ENCODE measurements around the gene DSCAM.
"Not testable (repeated sequence)": the region's sequence is repeated elsewhere in the genome, so short reads cannot be mapped to it uniquely, and the experiment has no call there.

Gene DSCAM

DNA sequence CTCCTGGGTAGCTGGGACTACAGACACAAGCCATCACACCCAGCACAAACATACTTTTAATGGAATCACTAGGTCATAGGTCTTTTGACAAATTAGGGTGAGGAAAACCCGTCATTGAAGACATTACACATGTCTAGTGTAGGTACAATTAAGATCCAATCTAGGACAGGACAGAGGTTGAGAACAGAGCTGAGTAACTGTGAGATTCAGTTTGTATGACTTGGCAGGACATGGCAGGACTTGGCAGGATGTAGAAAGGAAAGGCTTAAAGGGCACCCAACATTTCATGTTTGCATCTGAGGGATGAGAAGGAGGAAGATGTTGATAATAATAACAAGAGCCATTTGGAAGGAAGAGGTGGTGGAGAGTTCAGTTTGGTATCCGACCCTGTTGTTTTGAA lies 496.0 kb downstream of the DSCAM start:
- DNase-seq, result no peak

DNA sequence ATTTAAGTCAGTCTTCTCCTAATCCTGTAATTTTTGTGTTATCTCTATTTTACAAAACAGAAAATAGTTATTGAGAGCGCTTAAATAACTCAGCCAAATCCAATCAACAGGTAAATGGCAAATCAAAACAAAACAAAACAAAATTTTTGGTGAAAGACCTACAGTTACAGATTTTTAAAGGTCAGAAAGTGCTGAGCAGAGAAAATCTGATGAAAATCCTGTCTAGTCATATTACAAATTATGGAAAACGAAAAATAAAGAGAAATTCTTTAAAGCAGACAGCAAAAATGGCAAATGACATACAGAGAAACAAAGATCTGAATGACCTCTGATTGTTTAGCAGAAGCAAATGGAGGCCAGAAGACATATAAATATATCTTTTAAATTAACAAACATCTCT lies 497.4 kb downstream of the DSCAM start:
- DNase-seq, result no peak

DNA sequence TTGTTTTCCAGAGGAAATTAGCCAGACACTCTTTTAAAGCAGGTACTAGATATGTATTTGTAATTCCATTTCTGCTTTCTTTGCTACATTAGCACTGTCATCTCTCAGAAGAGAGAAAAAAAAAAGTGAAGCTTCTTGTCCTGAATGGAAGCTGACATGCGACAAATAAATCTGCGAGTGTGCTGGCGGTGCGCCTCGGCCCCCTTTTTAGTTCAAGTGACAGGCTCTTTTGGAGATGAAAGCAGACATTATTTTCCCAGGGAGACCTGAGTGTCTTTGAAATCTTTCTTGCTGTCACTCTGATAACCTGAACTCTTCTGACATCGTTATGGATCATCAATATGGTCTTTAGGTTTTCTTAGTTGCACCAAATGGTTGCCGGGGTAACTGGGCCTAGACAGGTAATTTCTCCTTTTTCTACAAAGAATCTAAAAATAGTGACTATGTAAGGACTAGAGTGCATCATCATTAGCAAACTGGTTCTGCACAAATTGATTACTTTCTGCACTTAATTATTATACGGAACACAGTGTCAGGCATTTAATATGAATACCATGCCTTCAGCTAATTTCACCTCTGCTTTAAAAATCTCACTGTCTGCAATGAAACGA lies 501.1 kb downstream of the DSCAM start:
- no peak for DNase-seq

DNA sequence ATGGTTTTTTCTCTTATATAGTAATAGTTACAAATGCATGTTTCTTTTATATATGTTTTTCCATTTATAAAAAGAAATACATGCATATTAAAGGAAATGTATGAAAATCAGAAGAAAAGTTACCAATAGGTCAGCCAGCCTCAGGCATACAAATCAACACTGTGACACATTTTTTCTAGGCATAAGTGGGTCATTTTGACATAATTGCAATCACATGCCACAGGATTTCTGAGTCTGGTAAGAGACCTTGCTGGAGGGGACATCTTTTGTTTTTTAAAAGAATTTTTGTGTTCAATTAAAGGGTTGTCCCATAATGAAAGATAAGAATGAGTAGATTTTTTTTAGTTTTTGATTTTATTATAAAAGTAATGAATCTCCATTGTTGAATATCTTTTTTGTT lies 506.6 kb downstream of the DSCAM start:
- no peak for DNase-seq

GRCh38 chr21:40339050-40339449 lies 507.9 kb downstream of the DSCAM start:
- DNase-seq, result no peak

- no peak for DNase-seq
These were observed 509.0 kb downstream of the DSCAM start for GRCh38 chr21:40337981-40338380.

- DNase-seq, result no peak
These were observed 511.3 kb downstream of the DSCAM start for GRCh38 chr21:40335704-40336103.

GRCh38 chr21:40334159-40334558 lies 512.8 kb downstream of the DSCAM start:
- no peak for DNase-seq

- no peak for DNase-seq
These were observed 513.2 kb downstream of the DSCAM start for GRCh38 chr21:40333731-40334130.

- peak; percentile 95 for DNase-seq
These were observed 515.2 kb downstream of the DSCAM start for GRCh38 chr21:40331804-40332203.

- peak; percentile 86 for DNase-seq
These were observed 515.8 kb downstream of the DSCAM start for GRCh38 chr21:40331172-40331571.

GRCh38 chr21:40324389-40324788 lies 522.6 kb downstream of the DSCAM start:
- DNase-seq, result no peak

DNA sequence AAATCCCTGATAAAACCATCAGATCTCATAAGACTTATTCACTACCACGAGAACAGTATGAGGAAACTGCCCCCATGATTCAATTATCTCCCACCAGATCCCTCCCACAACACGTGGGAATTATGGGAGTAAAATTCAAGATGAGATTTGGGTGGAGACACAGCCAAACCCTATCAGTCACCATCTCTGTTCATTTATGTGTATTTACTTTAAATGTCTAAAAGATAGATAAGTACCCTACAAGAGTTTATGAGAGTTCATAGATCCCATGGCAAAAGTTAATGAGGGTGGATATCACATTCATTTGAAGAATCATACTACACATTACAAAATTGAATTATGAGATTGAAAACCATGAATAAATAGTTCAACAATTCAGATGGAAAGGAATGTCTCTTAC lies 526.2 kb downstream of the DSCAM start:
- DNase-seq, result not testable (repeated sequence)

DNA sequence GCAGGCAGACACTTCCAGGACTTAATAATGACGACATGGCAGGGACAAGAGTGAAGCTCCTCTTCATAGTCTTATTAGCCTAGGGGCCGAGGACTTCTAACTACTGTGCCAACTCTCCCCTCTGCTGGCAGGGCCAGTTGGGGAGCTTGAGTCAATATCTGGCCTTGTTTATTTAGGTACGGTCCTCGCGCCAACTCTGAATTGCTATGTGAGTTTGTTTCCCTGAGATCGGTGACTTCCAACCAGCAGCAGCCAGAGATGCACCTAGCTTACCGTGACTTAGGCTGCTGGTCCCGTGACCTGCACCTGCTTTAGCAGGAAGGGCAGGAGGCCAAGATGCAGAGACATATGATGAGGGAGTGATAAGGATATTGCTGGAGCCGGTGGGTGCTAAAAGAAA lies 528.6 kb downstream of the DSCAM start:
- no peak for DNase-seq

GRCh38 chr21:40316104-40316503 lies 530.9 kb downstream of the DSCAM start:
- DNase-seq, result no peak

- DNase-seq, result no peak
These were observed 531.3 kb downstream of the DSCAM start for GRCh38 chr21:40315626-40316025.

DNA sequence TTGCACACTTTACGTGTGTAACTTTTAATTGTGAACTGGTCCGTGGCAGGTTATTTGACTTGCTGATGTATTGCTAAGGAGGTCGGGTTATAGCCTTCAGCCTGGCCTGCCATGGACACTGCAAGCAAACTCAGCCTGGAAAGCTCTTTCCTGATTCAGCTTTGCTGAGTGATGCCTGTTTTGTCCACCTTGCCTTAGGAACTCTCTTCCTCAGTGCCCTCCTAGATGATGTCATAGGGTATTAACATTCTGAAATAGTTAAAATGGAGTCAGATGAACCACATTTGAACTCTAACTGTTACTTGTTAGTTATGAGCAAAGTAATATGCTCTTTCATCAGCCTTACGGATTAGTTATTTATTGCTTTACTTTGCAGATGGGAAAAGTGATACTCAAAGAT lies 533.7 kb downstream of the DSCAM start:
- no peak for DNase-seq

- DNase-seq, result no peak
These were observed 546.7 kb downstream of the DSCAM start for GRCh38 chr21:40300300-40300699.

DNA sequence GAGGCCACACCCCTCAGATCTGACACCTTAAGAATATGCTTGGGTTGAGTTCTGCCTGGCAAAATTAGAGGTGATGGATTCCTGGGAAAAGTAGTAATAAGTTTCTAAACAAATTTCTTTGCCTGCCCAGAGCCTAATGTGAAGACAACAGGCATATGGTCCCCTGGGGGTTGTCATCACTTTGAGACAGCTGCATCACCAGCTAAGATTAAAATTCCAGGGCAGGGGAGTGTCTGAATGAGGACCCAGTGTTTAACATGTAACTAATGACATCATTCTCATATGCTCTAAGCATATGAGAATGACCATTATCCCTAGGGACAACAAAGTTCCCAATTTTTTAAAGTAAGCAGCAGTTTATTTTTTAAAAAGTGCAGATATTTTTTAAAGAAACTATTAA lies 547.5 kb downstream of the DSCAM start:
- DNase-seq, result no peak

- DNase-seq, result no peak
These were observed 552.6 kb downstream of the DSCAM start for GRCh38 chr21:40294345-40294744.

GRCh38 chr21:40291560-40291959 lies 555.4 kb downstream of the DSCAM start:
- DNase-seq, result no peak

DNA sequence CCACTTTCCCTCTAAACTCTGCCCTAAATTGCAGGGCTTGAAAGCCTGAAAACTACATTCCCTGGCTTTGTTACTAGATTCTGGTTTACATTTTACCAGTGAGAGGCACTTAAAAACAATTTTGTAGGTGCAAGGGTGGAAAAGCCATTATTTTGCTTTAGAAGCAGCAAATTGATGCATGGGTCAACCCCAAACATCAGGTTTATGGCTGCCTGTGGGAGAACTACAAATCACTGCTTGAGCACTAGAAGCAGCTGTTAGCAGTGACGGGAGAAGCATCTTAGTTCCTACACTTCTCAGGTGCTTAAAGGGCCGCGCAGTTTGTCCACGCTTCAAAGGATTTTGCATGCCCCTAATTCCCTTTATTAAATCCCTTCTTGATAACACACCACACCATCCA lies 562.5 kb downstream of the DSCAM start:
- DNase-seq, result peak; percentile 73

- peak; percentile 39 for DNase-seq
These were observed 563.8 kb downstream of the DSCAM start for GRCh38 chr21:40282912-40283886.

GRCh38 chr21:40278345-40278744 lies 568.6 kb downstream of the DSCAM start:
- no peak for DNase-seq
